H9 (cell line): ENCODE measurements around the gene ENOSF1. TPM values are rescaled to one million over a fixed set of nuclear protein-coding genes. Genes with fewer than 3 reads are reported as not detected.

Experiments
- DNase-seq: peaks from one replicate; pipeline ENCODE4 v3.0.0-alpha.2; 2017
- H2AFZ ChIP-seq: one replicate; pipeline ENCODE4 v1.6.1; 2013; ENCODE audit warnings: mild to moderate bottlenecking, low read length, control low read depth, moderate library complexity
- H2AK5ac ChIP-seq: 2 replicates; pipeline ENCODE4 v1.6.1; 2013; ENCODE audit warnings: low read length, control low read depth, mixed read lengths; ENCODE audit not compliant: insufficient read length
- H2BK120ac ChIP-seq: one replicate; pipeline ENCODE4 v1.6.1; 2013; ENCODE audit warnings: low read depth, mild to moderate bottlenecking, low read length, control low read depth, inconsistent platforms; ENCODE audit not compliant: poor library complexity, severe bottlenecking
- H2BK12ac ChIP-seq: 2 replicates; pipeline ENCODE4 v1.6.1; 2013; ENCODE audit warnings: low read length, control low read depth, mixed read lengths, low read depth; ENCODE audit not compliant: insufficient read length
- H2BK15ac ChIP-seq: 2 replicates; pipeline ENCODE4 v1.6.1; 2013; ENCODE audit warnings: low read depth, low read length, control low read depth
- H2BK20ac ChIP-seq: one replicate; pipeline ENCODE4 v1.6.1; 2013; ENCODE audit warnings: low read depth, mild to moderate bottlenecking, low read length, control low read depth, inconsistent platforms; ENCODE audit not compliant: poor library complexity, severe bottlenecking
- H2BK5ac ChIP-seq: 2 replicates; pipeline ENCODE4 v1.6.1; 2013; ENCODE audit warnings: low read length, control low read depth, mixed read lengths; ENCODE audit not compliant: insufficient read length
- H3K14ac ChIP-seq: 2 replicates; pipeline ENCODE4 v1.6.1; 2013; ENCODE audit warnings: low read length, control low read depth; ENCODE audit not compliant: insufficient read depth
- H3K18ac ChIP-seq: 2 replicates; pipeline ENCODE4 v1.6.1; 2013; ENCODE audit warnings: low read depth, mild to moderate bottlenecking, mixed read lengths, low read length, control low read depth; ENCODE audit not compliant: insufficient read length
- H3K23ac ChIP-seq: 2 replicates; pipeline ENCODE4 v1.6.1; 2013; ENCODE audit warnings: low read length, control low read depth, mixed read lengths, low read depth; ENCODE audit not compliant: insufficient read length
- H3K23me2 ChIP-seq: 2 replicates; pipeline ENCODE4 v1.6.1; 2013; ENCODE audit warnings: low read depth, mild to moderate bottlenecking, mixed read lengths, low read length, control low read depth; ENCODE audit not compliant: insufficient read length, poor library complexity, severe bottlenecking
- H3K27ac ChIP-seq: 2 replicates; pipeline ENCODE4 v1.5.1; 2013; ENCODE audit warnings: low read length, control low read depth, mixed read lengths, low read depth; ENCODE audit not compliant: insufficient read length
- H3K27me3 ChIP-seq: 2 replicates; pipeline ENCODE4 v1.6.1; 2013; ENCODE audit warnings: low read length, control low read depth, inconsistent platforms; ENCODE audit not compliant: insufficient read depth
- H3K4ac ChIP-seq: 2 replicates; pipeline ENCODE4 v1.6.1; 2013; ENCODE audit warnings: low read depth, mild to moderate bottlenecking, control low read depth, inconsistent platforms, low read length, moderate library complexity
- H3K4me1 ChIP-seq: 2 replicates; pipeline ENCODE4 v1.6.1; 2013; ENCODE audit warnings: low read length, control low read depth, inconsistent platforms; ENCODE audit not compliant: insufficient read depth
- H3K4me2 ChIP-seq: 2 replicates; pipeline ENCODE4 v1.6.1; 2013; ENCODE audit warnings: low read length, control low read depth, mixed read lengths; ENCODE audit not compliant: insufficient read length, insufficient read depth
- H3K56ac ChIP-seq: 2 replicates; pipeline ENCODE4 v1.6.1; 2013; ENCODE audit warnings: low read depth, mild to moderate bottlenecking, mixed read lengths, low read length, control low read depth; ENCODE audit not compliant: insufficient read length
- H3K79me1 ChIP-seq: 2 replicates; pipeline ENCODE4 v1.6.1; 2013; ENCODE audit warnings: low read depth, mild to moderate bottlenecking, moderate library complexity, low read length, control low read depth, inconsistent platforms; ENCODE audit not compliant: insufficient read depth, poor library complexity, severe bottlenecking
- H3K79me2 ChIP-seq: 2 replicates; pipeline ENCODE4 v1.6.1; 2013; ENCODE audit warnings: low read length, control low read depth, inconsistent platforms; ENCODE audit not compliant: insufficient read depth
- H3K9ac ChIP-seq: 2 replicates; pipeline ENCODE4 v1.6.1; 2013; ENCODE audit warnings: low read length, control low read depth, mixed read lengths; ENCODE audit not compliant: insufficient read length; ENCODE audit errors: extremely low read depth
- H3K9me3 ChIP-seq: one replicate; pipeline ENCODE4 v1.6.1; 2013; ENCODE audit warnings: low read depth, low read length, inconsistent platforms; ENCODE audit not compliant: control insufficient read depth
- H3T11ph ChIP-seq: one replicate; pipeline ENCODE4 v1.6.1; 2013; ENCODE audit warnings: mild to moderate bottlenecking, low read length, control low read depth, inconsistent platforms
- H4K20me1 ChIP-seq: one replicate; pipeline ENCODE4 v1.6.1; 2013; ENCODE audit not compliant: control insufficient read depth, insufficient read length, insufficient read depth
- H4K5ac ChIP-seq: 2 replicates; pipeline ENCODE4 v1.6.1; 2013; ENCODE audit warnings: low read depth, mild to moderate bottlenecking, mixed read lengths, low read length, control low read depth; ENCODE audit not compliant: insufficient read length
- H4K8ac ChIP-seq: replicated peaks from 2 replicates; pipeline ENCODE4 v1.6.1; 2013; ENCODE audit warnings: low read length, control low read depth, mixed read lengths, low read depth; ENCODE audit not compliant: insufficient read length
- H4K91ac ChIP-seq: 2 replicates; pipeline ENCODE4 v1.6.1; 2013; ENCODE audit warnings: low read depth, mild to moderate bottlenecking, moderate library complexity, mixed read lengths, low read length, control low read depth; ENCODE audit not compliant: insufficient read length
- H3K27ac Mint-ChIP-seq, 3 experiments: 2 replicates in 2 of 3; 3 replicates in 1 of 3; pipeline ENCODE4 v1.8.0; 2020 to 2021; ENCODE audit warnings: mixed read lengths in 3 of 3, mild to moderate bottlenecking in 1 of 3, moderate library complexity in 1 of 3
- H3K27me3 Mint-ChIP-seq: 2 replicates; pipeline ENCODE4 v1.8.0; 2021; ENCODE audit warnings: low read depth, mild to moderate bottlenecking, moderate library complexity, mixed read lengths
- H3K36me3 Mint-ChIP-seq, 3 experiments: 2 replicates in 2 of 3; 3 replicates in 1 of 3; pipeline ENCODE4 v1.8.0; 2020 to 2021; ENCODE audit warnings: low read depth in 3 of 3, mixed read lengths in 3 of 3; ENCODE audit not compliant: insufficient read depth in 1 of 3
- H3K4me1 Mint-ChIP-seq, 2 experiments: 2 replicates each; pipeline ENCODE4 v1.8.0; 2020; ENCODE audit warnings: mixed read lengths in 2 of 2
- H3K4me3 Mint-ChIP-seq, 2 experiments: 2 replicates in 1 of 2; 3 replicates in 1 of 2; pipeline ENCODE4 v1.8.0; 2020 to 2021; ENCODE audit warnings: mild to moderate bottlenecking in 2 of 2, mixed read lengths in 2 of 2, moderate library complexity in 1 of 2
- H3K9me3 Mint-ChIP-seq, 2 experiments: 2 replicates in 1 of 2; 3 replicates in 1 of 2; pipeline ENCODE4 v1.8.0; 2020; ENCODE audit warnings: mild to moderate bottlenecking in 2 of 2, mixed read lengths in 2 of 2, moderate library complexity in 1 of 2
- WGBS: extraction: QIAGEN DNeasy Blood & Tissue Kit; methylation state at CpG from one replicate; pipeline ENCODE4 v1.1.7; 2013; ENCODE audit warnings: missing lambda C conversion rate, low lambda C conversion rate, mixed read lengths; ENCODE audit not compliant: insufficient read length; ENCODE audit errors: extremely low coverage; 5-methylcytosine and 5-hydroxymethylcytosine counted together
- total RNA-seq: library from RNA; stranded (reverse); gene quantifications from 2 replicates; pipeline ENCODE4 v1.2.1, GENCODE V29; 2021
- TF ChIP-seq, protein P1 (sequence below): fragments of 200-600 bp; sonication (generic); conservative IDR thresholded peaks from 3 replicates; pipeline ENCODE4 v1.8.0; 2021; ENCODE audit warnings: antibody characterized with exemption, mild to moderate bottlenecking

The ENOSF1 gene
- total RNA-seq, 1 experiment from 2014 or later, result 40.3 TPM

DNA sequence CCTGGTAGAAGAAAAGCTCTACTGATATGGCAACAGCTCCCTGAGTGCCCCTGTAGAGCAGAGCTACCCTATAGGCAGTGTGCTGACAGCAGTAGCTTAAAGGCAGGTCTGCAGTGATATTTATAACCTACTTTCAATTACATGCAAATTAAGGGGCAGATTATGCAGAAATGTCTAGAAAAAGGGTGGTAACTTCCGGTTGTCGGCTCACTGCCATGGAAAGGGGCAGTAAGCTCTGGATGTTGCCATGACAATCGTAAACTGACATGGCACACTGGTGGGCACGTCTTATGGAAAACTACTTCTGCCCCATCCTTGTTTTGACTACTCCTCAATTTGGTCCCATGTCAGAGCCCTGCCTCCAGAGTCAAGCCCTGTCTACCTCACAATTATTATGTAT, 57.8 kb downstream of the ENOSF1 start:
- TF ChIP-seq, protein P1, sequence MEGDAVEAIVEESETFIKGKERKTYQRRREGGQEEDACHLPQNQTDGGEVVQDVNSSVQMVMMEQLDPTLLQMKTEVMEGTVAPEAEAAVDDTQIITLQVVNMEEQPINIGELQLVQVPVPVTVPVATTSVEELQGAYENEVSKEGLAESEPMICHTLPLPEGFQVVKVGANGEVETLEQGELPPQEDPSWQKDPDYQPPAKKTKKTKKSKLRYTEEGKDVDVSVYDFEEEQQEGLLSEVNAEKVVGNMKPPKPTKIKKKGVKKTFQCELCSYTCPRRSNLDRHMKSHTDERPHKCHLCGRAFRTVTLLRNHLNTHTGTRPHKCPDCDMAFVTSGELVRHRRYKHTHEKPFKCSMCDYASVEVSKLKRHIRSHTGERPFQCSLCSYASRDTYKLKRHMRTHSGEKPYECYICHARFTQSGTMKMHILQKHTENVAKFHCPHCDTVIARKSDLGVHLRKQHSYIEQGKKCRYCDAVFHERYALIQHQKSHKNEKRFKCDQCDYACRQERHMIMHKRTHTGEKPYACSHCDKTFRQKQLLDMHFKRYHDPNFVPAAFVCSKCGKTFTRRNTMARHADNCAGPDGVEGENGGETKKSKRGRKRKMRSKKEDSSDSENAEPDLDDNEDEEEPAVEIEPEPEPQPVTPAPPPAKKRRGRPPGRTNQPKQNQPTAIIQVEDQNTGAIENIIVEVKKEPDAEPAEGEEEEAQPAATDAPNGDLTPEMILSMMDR, result no peak
- Histone ChIP-seq H3K14ac (no peak overlapping the region), H2BK5ac (no peak overlapping the region), H3K9me3 (no peaks in the 10 kb centered on the region), H2BK15ac (no peak overlapping the region), H4K8ac (no peak overlapping the region), H3K79me2 (no peaks in the 10 kb centered on the region; the same call in 1 of the 2 replicates), H3K4me1 (no peaks in the 10 kb centered on the region; the same call in 1 of the 2 replicates), H3K4me2 (no peak overlapping the region), H3K23me2 (peaks cover 8% of the 10 kb centered on the region), H2BK120ac (no peak overlapping the region), H2BK20ac (no peak overlapping the region), H2BK12ac (no peak overlapping the region), H2AK5ac (no peak overlapping the region), H3K27me3 (no peaks in the 10 kb centered on the region), H3T11ph (no peak overlapping the region), H3K23ac (no peak overlapping the region), H3K56ac (no peak overlapping the region), H3K9ac (no peak overlapping the region), H3K18ac (no peak overlapping the region), H4K91ac (no peak overlapping the region), H4K20me1 (no peaks in the 10 kb centered on the region), H3K27ac (no peak overlapping the region), H3K79me1 (peaks cover 3% of the 10 kb centered on the region), H4K5ac (no peak overlapping the region), H2AFZ (no peak overlapping the region), H3K4ac (no peak overlapping the region)
- WGBS, result no CpG with 5 or more reads among the region's 4 CpGs
- H3K36me3 Mint-ChIP-seq, result peaks cover 9 to 14% (median 11%) of the 10 kb centered on the region in 3 experiments
- peaks cover 38 to 40% of the 10 kb centered on the region in 2 experiments for H3K4me1 Mint-ChIP-seq
- no peaks in the 10 kb centered on the region; a peak in 1 of 5 replicates for H3K9me3 Mint-ChIP-seq
- peak overlapping the region in 1 of 3 experiments; percentile 36; a peak in 1 of 7 replicates for H3K27ac Mint-ChIP-seq
- H3K27me3 Mint-ChIP-seq, result peaks cover 1% of the 10 kb centered on the region; the same call in 1 of the 2 replicates
- DNase-seq, result no peak
- H3K4me3 Mint-ChIP-seq, result no peak overlapping the region
